Colonic mucosa (tissue), 4 donors: ENCODE measurements around the gene ASTN2. TPM values are rescaled to one million over a fixed set of nuclear protein-coding genes. Genes with fewer than 3 reads are reported as not detected.

Source experiments
- DNase-seq: peaks from one replicate; pipeline ENCODE4 v3.0.0-alpha.2; 2020
- H3K27ac ChIP-seq: fragments of 200-600 bp; one replicate; pipeline ENCODE4 v1.8.0; 2021
- H3K27me3 ChIP-seq: fragments of 200-600 bp; one replicate; pipeline ENCODE4 v1.8.0; 2021
- H3K36me3 ChIP-seq: fragments of 200-600 bp; one replicate; pipeline ENCODE4 v1.8.0; 2021
- H3K4me1 ChIP-seq: fragments of 200-600 bp; one replicate; pipeline ENCODE4 v1.8.0; 2021; ENCODE audit warnings: mild to moderate bottlenecking
- H3K4me3 ChIP-seq: fragments of 200-600 bp; one replicate; pipeline ENCODE4 v1.8.0; 2021
- H3K9ac ChIP-seq, 2 donors: one replicate each; pipeline ENCODE4 v1.7.0; 2013; ENCODE audit warnings: control low read depth in 2 of 2, low read depth in 2 of 2, low read length in 2 of 2
- H3K9me3 ChIP-seq: fragments of 200-600 bp; one replicate; pipeline ENCODE4 v1.8.0; 2021
- intact Hi-C: fragments of 100-400 bp; cut with DNase I; formaldehyde crosslinking; loops from one replicate; pipeline ENCODE4 v1.14.1; 2022
- total RNA-seq, 2 donors: library from RNA; stranded (reverse); fragmentation: NEBNext Ultra II Directional in 1 of 2; extraction: Animal tissue kit (Norgen Biotek cat#: 25700) in 1 of 2; gene quantifications; one replicate each; pipeline ENCODE4 v1.2.1, GENCODE V29; 2021
- TF ChIP-seq, protein P1 (sequence below): fragments of 200-600 bp; IDR thresholded peaks from one replicate; pipeline ENCODE4 v1.8.0; 2022; ENCODE audit warnings: antibody characterized with exemption, mild to moderate bottlenecking
- donor health status: healthy.
- donor health status: DM: no; HTN: no; CAD: no.
- donor health status: DM: no; HTN: no; CAD: no.

ASTN2 gene
- total RNA-seq, 2 donors from 2014 or later: 2.5 to 6.1 TPM

DNA sequence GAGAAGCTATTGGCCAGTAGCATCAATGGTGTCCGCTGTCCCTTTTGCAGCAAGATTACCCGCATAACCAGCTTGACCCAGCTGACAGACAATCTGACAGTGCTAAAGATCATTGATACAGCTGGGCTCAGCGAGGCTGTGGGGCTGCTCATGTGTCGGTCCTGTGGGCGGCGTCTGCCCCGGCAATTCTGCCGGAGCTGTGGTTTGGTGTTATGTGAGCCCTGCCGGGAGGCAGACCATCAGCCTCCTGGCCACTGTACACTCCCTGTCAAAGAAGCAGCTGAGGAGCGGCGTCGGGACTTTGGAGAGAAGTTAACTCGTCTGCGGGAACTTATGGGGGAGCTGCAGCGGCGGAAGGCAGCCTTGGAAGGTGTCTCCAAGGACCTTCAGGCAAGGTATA is 717.0 kb downstream of the ASTN2 start:
- H3K27me3 ChIP-seq: no peaks in the 10 kb centered on the region
- no peak overlapping the region for H3K4me3 ChIP-seq
- no peaks in the 10 kb centered on the region for H3K4me1 ChIP-seq
- DNase-seq: no peak
- H3K9ac ChIP-seq: no peak overlapping the region
- peaks cover 16% of the 10 kb centered on the region for H3K36me3 ChIP-seq
- TF ChIP-seq, protein P1, sequence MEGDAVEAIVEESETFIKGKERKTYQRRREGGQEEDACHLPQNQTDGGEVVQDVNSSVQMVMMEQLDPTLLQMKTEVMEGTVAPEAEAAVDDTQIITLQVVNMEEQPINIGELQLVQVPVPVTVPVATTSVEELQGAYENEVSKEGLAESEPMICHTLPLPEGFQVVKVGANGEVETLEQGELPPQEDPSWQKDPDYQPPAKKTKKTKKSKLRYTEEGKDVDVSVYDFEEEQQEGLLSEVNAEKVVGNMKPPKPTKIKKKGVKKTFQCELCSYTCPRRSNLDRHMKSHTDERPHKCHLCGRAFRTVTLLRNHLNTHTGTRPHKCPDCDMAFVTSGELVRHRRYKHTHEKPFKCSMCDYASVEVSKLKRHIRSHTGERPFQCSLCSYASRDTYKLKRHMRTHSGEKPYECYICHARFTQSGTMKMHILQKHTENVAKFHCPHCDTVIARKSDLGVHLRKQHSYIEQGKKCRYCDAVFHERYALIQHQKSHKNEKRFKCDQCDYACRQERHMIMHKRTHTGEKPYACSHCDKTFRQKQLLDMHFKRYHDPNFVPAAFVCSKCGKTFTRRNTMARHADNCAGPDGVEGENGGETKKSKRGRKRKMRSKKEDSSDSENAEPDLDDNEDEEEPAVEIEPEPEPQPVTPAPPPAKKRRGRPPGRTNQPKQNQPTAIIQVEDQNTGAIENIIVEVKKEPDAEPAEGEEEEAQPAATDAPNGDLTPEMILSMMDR: no peak
- H3K27ac ChIP-seq: no peak overlapping the region
- H3K9me3 ChIP-seq: no peaks in the 10 kb centered on the region
- intact Hi-C loops: no loop called here

DNA sequence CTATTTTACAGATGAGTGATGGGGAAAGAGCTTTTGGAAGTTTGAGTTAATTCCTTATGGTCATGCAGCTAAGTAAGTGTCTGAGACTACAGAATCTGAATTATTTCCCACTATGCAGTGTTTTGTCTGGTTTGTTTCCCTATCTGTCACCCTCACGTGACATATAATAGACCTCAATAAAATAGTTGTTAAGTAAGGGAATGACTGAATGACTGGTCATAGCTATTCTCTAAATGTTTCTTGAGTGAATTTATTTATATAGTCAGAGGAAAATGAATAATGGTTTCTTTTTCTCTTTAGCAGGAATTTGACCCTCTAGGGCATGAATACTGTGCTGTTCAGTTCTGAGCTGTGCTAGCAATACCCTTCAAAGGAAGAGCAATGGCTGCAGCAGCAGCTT is 717.5 kb downstream of the ASTN2 start:
- Histone ChIP-seq H3K4me1 (no peaks in the 10 kb centered on the region), H3K27ac (no peak overlapping the region), H3K9me3 (no peaks in the 10 kb centered on the region), H3K36me3 (peaks cover 16% of the 10 kb centered on the region), H3K27me3 (no peaks in the 10 kb centered on the region), H3K9ac (no peak overlapping the region), H3K4me3 (no peak overlapping the region)
- TF ChIP-seq, protein P1: no peak
- intact Hi-C loops: no loop called here
- no peak for DNase-seq

- no peak for DNase-seq
- Histone ChIP-seq H3K9ac (no peak overlapping the region), H3K9me3 (no peaks in the 10 kb centered on the region), H3K4me3 (no peak overlapping the region), H3K27ac (no peak overlapping the region), H3K4me1 (no peaks in the 10 kb centered on the region), H3K27me3 (no peaks in the 10 kb centered on the region), H3K36me3 (peaks cover 16% of the 10 kb centered on the region)
- intact Hi-C loops: no loop called here
- TF ChIP-seq, protein P1: no peak
Observed at GRCh38 chr9:116695438-116695837, 719.4 kb downstream of the ASTN2 start.

- no peaks in the 10 kb centered on the region for H3K27me3 ChIP-seq
- no peaks in the 10 kb centered on the region for H3K4me1 ChIP-seq
- no peaks in the 10 kb centered on the region for H3K9me3 ChIP-seq
- intact Hi-C loops: no loop called here
- H3K9ac ChIP-seq: no peak overlapping the region
- H3K4me3 ChIP-seq: no peak overlapping the region
- H3K27ac ChIP-seq: no peak overlapping the region
- peaks cover 16% of the 10 kb centered on the region for H3K36me3 ChIP-seq
- no peak for DNase-seq
- TF ChIP-seq, protein P1: no peak
Observed at GRCh38 chr9:116694785-116695291, 720.0 kb downstream of the ASTN2 start.

DNA sequence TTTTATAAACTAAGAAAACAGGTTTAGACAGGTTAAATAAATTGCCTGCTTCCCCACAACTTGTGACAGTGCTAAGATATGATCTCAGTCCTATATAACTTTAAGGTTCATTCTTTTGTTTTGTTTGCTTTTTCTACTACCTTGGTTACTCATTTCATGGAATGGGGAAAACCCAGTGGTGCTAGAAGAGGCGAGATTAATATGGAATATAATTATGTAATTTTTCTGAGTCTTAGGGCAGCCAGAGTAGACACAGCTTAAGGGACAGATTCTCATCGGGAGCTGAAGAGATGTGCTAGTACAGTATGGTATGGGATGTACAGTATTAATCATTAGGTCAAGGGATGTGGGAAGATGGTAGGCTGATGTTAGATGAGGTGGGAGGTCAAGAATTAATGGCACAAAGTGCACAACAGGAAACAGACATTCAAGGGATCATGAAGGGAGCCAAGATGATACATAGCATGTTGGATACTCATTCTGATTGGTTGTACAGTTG is 721.6 kb downstream of the ASTN2 start:
- Histone ChIP-seq H3K27me3 (no peaks in the 10 kb centered on the region), H3K4me3 (no peak overlapping the region), H3K9me3 (no peaks in the 10 kb centered on the region), H3K36me3 (peaks cover 6% of the 10 kb centered on the region), H3K27ac (no peak overlapping the region), H3K9ac (no peak overlapping the region), H3K4me1 (peaks cover 11% of the 10 kb centered on the region)
- no peak for DNase-seq
- TF ChIP-seq, protein P1: no peak
- intact Hi-C loops: no loop called here
